ENCODE measurements around the gene PLCL1.

DNA sequence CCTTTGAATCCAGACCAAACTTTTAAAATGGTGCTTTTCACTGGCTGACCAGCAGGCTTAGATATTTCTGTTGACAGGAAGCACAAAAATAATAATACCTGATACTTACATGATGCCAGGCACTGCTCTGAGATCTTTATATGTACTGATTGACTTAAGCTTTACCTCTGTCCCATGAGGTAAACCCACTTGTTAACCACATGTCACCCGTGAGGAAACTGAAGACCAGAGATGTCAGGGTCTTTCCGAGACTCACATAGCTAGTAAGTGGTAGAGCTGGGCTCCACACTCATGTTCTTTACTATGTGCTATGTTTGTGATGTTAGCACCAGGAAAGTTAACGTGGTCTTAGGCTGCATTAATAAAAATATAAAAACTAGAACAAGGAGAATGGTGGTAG, 297.7 kb downstream of the PLCL1 start:
- no peak for TF ChIP-seq POLR2A (IDR thresholded peaks at IDR 0.05; ENCODE audit: extremely low read depth, insufficient read length)
- TF ChIP-seq MYC (IDR thresholded peaks at IDR 0.05; ENCODE audit: low read depth, low read length), result no peak
- TF ChIP-seq, protein P1, sequence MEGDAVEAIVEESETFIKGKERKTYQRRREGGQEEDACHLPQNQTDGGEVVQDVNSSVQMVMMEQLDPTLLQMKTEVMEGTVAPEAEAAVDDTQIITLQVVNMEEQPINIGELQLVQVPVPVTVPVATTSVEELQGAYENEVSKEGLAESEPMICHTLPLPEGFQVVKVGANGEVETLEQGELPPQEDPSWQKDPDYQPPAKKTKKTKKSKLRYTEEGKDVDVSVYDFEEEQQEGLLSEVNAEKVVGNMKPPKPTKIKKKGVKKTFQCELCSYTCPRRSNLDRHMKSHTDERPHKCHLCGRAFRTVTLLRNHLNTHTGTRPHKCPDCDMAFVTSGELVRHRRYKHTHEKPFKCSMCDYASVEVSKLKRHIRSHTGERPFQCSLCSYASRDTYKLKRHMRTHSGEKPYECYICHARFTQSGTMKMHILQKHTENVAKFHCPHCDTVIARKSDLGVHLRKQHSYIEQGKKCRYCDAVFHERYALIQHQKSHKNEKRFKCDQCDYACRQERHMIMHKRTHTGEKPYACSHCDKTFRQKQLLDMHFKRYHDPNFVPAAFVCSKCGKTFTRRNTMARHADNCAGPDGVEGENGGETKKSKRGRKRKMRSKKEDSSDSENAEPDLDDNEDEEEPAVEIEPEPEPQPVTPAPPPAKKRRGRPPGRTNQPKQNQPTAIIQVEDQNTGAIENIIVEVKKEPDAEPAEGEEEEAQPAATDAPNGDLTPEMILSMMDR (IDR thresholded peaks at IDR 0.05; ENCODE audit: low read depth, low read length), result no peak
